Loucy (cell line): ENCODE data around the gene LAMA5.

Experiments
- H2AFZ ChIP-seq: fragments of 200-600 bp; sonication (generic); 2 replicates; pipeline ENCODE4 v1.6.0; 2016; ENCODE audit warnings: antibody characterized with exemption, mild to moderate bottlenecking, low read length, moderate library complexity
- H3F3A ChIP-seq: fragments of 200-600 bp; 2 replicates; pipeline ENCODE4 v1.6.0; 2016; ENCODE audit warnings: antibody characterized with exemption, low read depth, mild to moderate bottlenecking
- H3K27me3 ChIP-seq: fragments of 200-600 bp; sonication (generic); 2 replicates; pipeline ENCODE4 v1.6.1; 2014; ENCODE audit warnings: low read length, mild to moderate bottlenecking; ENCODE audit not compliant: insufficient read depth, poor library complexity, severe bottlenecking
- H3K36me3 ChIP-seq: fragments of 200-600 bp; sonication (generic); 2 replicates; pipeline ENCODE4 v1.6.1; 2016; ENCODE audit warnings: low read length; ENCODE audit not compliant: insufficient read depth
- H3K4me1 ChIP-seq: fragments of 200-600 bp; sonication (generic); 2 replicates; pipeline ENCODE4 v1.5.1; 2014; ENCODE audit warnings: low read length, mild to moderate bottlenecking; ENCODE audit not compliant: insufficient read depth, poor library complexity, severe bottlenecking
- H3K4me2 ChIP-seq: fragments of 200-600 bp; sonication (generic); 2 replicates; pipeline ENCODE4 v1.6.0; 2014; ENCODE audit warnings: antibody characterized with exemption, low read length, low read depth, mild to moderate bottlenecking; ENCODE audit not compliant: poor library complexity, severe bottlenecking
- H3K4me3 ChIP-seq: fragments of 200-600 bp; sonication (generic); 2 replicates; pipeline ENCODE4 v1.5.1; 2014; ENCODE audit warnings: low read length, mild to moderate bottlenecking, mixed read lengths; ENCODE audit not compliant: poor library complexity, severe bottlenecking
- H3K79me2 ChIP-seq: fragments of 200-600 bp; sonication (generic); 2 replicates; pipeline ENCODE4 v1.6.1; 2014; ENCODE audit warnings: low read length; ENCODE audit not compliant: insufficient read depth
- H3K9ac ChIP-seq: fragments of 200-600 bp; sonication (generic); 2 replicates; pipeline ENCODE4 v1.6.0; 2014; ENCODE audit warnings: mild to moderate bottlenecking, low read depth, low read length, moderate library complexity; ENCODE audit not compliant: poor library complexity, severe bottlenecking
- H3K9me2 ChIP-seq: fragments of 200-600 bp; sonication (generic); replicated peaks from 2 replicates; pipeline ENCODE4 v1.6.1; 2016; ENCODE audit warnings: low read depth, low read length, mixed read lengths
- H3K9me3 ChIP-seq: fragments of 200-600 bp; sonication (generic); 2 replicates; pipeline ENCODE4 v1.6.1; 2014; ENCODE audit warnings: mild to moderate bottlenecking, antibody characterized with exemption, low read length, low read depth; ENCODE audit not compliant: insufficient read depth
- H4K20me1 ChIP-seq: fragments of 200-600 bp; sonication (generic); 2 replicates; pipeline ENCODE4 v1.6.0; 2014; ENCODE audit warnings: antibody characterized with exemption, low read length, mild to moderate bottlenecking; ENCODE audit not compliant: insufficient read depth, poor library complexity, severe bottlenecking
- EZH2phosphoT487 ChIP-seq: fragments of 200-600 bp; IDR thresholded peaks from 2 replicates; pipeline ENCODE4 v1.6.1; 2018; ENCODE audit warnings: antibody characterized with exemption, mild to moderate bottlenecking, moderate library complexity, borderline replicate concordance
- TF ChIP-seq, protein P1 (sequence below): fragments of 200-600 bp; sonication (generic); conservative IDR thresholded peaks from 2 replicates; pipeline ENCODE4 v1.5.1; 2014; ENCODE audit warnings: mild to moderate bottlenecking, antibody characterized with exemption, low read length

The LAMA5 gene

DNA sequence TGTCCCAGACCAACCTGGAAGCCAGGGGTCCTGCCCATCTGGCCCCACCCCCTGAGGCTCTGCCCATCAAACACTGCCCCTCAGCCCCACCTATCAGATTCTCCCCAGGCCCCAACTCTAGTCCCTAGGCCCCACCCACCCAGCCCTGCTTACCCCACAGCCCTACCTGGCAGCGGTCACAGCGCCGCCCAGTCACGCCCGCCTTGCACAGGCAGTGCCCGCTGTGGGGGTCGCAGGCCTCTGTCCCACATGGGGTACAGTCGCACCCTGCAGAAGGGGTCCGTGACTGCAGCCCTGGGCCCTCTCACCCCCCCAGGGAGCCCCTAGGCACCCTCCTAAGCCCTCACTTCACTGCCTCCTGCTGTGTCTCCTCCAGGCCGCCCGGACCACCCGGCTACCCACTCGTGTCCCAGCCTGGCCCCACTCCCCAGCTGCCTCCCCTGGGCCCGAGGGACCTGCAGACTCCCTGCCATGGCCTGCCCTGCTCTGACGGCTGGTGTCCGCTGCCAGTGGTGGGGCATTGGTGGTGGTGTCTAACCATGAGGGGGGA is 44.5 kb downstream of the LAMA5 start:
- Histone ChIP-seq H3K9me3 (no peaks in the 10 kb centered on the region), H3K4me3 (no peak overlapping the region), H2AFZ (no peak overlapping the region), H3K4me2 (no peak overlapping the region), H3K79me2 (no peaks in the 10 kb centered on the region), H4K20me1 (no peaks in the 10 kb centered on the region), H3K4me1 (no peaks in the 10 kb centered on the region), H3K36me3 (no peaks in the 10 kb centered on the region), H3K9me2 (no peaks in the 10 kb centered on the region), H3F3A (no peaks in the 10 kb centered on the region), H3K9ac (no peak overlapping the region), H3K27me3 (no peaks in the 10 kb centered on the region)
- TF ChIP-seq EZH2phosphoT487, result no peak
- TF ChIP-seq, protein P1, sequence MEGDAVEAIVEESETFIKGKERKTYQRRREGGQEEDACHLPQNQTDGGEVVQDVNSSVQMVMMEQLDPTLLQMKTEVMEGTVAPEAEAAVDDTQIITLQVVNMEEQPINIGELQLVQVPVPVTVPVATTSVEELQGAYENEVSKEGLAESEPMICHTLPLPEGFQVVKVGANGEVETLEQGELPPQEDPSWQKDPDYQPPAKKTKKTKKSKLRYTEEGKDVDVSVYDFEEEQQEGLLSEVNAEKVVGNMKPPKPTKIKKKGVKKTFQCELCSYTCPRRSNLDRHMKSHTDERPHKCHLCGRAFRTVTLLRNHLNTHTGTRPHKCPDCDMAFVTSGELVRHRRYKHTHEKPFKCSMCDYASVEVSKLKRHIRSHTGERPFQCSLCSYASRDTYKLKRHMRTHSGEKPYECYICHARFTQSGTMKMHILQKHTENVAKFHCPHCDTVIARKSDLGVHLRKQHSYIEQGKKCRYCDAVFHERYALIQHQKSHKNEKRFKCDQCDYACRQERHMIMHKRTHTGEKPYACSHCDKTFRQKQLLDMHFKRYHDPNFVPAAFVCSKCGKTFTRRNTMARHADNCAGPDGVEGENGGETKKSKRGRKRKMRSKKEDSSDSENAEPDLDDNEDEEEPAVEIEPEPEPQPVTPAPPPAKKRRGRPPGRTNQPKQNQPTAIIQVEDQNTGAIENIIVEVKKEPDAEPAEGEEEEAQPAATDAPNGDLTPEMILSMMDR, result no peak

DNA sequence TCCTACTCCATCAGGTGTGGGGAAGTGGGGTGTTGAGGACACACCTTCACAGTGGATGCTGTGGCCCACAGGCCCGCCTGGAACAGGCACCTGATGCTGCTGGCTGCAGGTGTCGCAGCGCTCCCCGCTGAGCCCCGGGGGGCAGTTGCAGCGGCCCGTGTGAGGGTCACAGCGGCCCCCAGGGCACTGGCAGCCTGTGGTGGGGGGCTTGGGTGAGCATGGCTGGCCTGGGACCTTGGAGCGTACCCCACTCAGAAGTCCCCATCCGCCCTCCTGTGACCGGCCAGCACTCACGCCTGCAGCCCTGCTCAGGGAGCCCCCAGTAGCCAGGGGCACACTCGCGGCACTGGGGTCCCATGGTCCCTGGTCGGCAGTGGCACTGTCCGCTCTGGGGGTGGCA is 45.1 kb downstream of the LAMA5 start:
- H3K79me2 ChIP-seq, result no peaks in the 10 kb centered on the region
- H4K20me1 ChIP-seq, result no peaks in the 10 kb centered on the region
- no peak overlapping the region for H3K9ac ChIP-seq
- no peak overlapping the region for H3K4me2 ChIP-seq
- H3K4me3 ChIP-seq, result no peak overlapping the region
- H2AFZ ChIP-seq, result no peak overlapping the region
- no peaks in the 10 kb centered on the region for H3K9me3 ChIP-seq
- no peaks in the 10 kb centered on the region for H3F3A ChIP-seq
- H3K36me3 ChIP-seq, result no peaks in the 10 kb centered on the region
- no peaks in the 10 kb centered on the region for H3K27me3 ChIP-seq
- no peaks in the 10 kb centered on the region for H3K9me2 ChIP-seq
- TF ChIP-seq EZH2phosphoT487, result no peak
- TF ChIP-seq, protein P1, result no peak
- no peaks in the 10 kb centered on the region for H3K4me1 ChIP-seq

DNA sequence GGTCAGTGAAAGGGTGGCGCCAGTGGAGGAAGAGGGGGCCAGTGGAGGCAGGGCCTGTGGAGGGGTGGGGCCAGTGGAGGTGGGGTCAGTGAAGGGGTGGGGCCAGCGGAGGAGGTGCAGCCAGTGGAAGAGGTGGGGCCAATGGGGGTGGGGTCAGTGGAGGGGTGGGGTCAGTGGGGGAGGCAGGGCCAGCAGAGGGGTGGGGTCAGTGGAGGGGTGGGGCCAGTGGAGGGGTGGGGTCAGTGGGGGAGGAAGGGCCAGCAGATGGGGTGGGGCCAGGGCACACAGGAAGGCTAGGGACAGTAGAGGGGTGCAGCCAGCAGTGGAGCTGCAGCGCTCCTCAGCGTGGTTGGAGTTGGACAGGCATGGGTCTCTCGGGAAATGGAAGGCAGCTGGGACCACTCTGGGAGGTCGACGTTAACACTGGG is 45.6 kb downstream of the LAMA5 start:
- H3K4me1 ChIP-seq, result no peaks in the 10 kb centered on the region
- H3K4me2 ChIP-seq, result no peak overlapping the region
- no peak for TF ChIP-seq EZH2phosphoT487
- H3F3A ChIP-seq, result no peaks in the 10 kb centered on the region
- H3K36me3 ChIP-seq, result no peaks in the 10 kb centered on the region
- H3K9me2 ChIP-seq, result no peaks in the 10 kb centered on the region
- no peak overlapping the region for H3K9ac ChIP-seq
- no peak overlapping the region for H3K4me3 ChIP-seq
- no peaks in the 10 kb centered on the region for H3K27me3 ChIP-seq
- H3K79me2 ChIP-seq, result no peaks in the 10 kb centered on the region
- H2AFZ ChIP-seq, result no peak overlapping the region
- H3K9me3 ChIP-seq, result no peaks in the 10 kb centered on the region
- H4K20me1 ChIP-seq, result no peaks in the 10 kb centered on the region
